Central memory CD4-positive, alpha-beta T cell (primary cell): ENCODE results near the gene NPAS1.

Source experiments
- DNase-seq: peaks from one replicate; pipeline ENCODE4 v3.0.0; 2022

The NPAS1 gene

GRCh38 chr19:47020132-47020805 is 632 bp downstream of the NPAS1 start:
- no peak for DNase-seq

GRCh38 chr19:47020992-47021496 is 1.4 kb downstream of the NPAS1 start:
- no peak for DNase-seq

- DNase-seq, result no peak
Measured at GRCh38 chr19:47021536-47022139, 2.0 kb downstream of the NPAS1 start.

GRCh38 chr19:47022140-47022536 is 2.5 kb downstream of the NPAS1 start:
- DNase-seq, result no peak

- DNase-seq, result no peak
Measured at GRCh38 chr19:47022541-47023447, 3.2 kb downstream of the NPAS1 start.

- DNase-seq, result no peak
Measured at GRCh38 chr19:47023448-47023794, 3.8 kb downstream of the NPAS1 start.

- DNase-seq, result no peak
Measured at GRCh38 chr19:47024502-47024901, 4.9 kb downstream of the NPAS1 start.

- DNase-seq, result no peak
Measured at GRCh38 chr19:47026156-47026555, 6.5 kb downstream of the NPAS1 start.

- no peak for DNase-seq
Measured at GRCh38 chr19:47026889-47027288, 7.3 kb downstream of the NPAS1 start.

- no peak for DNase-seq
Measured at GRCh38 chr19:47027586-47028088, 8.0 kb downstream of the NPAS1 start.

GRCh38 chr19:47028195-47028601 is 8.6 kb downstream of the NPAS1 start:
- DNase-seq, result no peak

- DNase-seq, result peak; percentile 50
Measured at GRCh38 chr19:47032171-47032811, 12.7 kb downstream of the NPAS1 start.

- peak; percentile 93 for DNase-seq
Measured at GRCh38 chr19:47035127-47036096, 15.8 kb downstream of the NPAS1 start.

- DNase-seq, result no peak
Measured at GRCh38 chr19:47036097-47036651, 16.5 kb downstream of the NPAS1 start.

- DNase-seq, result no peak
Measured at GRCh38 chr19:47037766-47038165, 18.1 kb downstream of the NPAS1 start.

GRCh38 chr19:47039239-47039874 is 19.7 kb downstream of the NPAS1 start:
- DNase-seq, result no peak

GRCh38 chr19:47040869-47041268 is 21.2 kb downstream of the NPAS1 start:
- DNase-seq, result no peak

- no peak for DNase-seq
Measured at GRCh38 chr19:47044946-47045866, 25.6 kb downstream of the NPAS1 start.

GRCh38 chr19:47045867-47046470 is 26.3 kb downstream of the NPAS1 start:
- no peak for DNase-seq
